ENCODE data around the gene DOCK7. TPM values are rescaled to one million over a fixed set of nuclear protein-coding genes. Genes with fewer than 3 reads are reported as not detected.

The DOCK7 gene
- total RNA-seq, 1 donor from 2014 or later, result 36.5 TPM

DNA sequence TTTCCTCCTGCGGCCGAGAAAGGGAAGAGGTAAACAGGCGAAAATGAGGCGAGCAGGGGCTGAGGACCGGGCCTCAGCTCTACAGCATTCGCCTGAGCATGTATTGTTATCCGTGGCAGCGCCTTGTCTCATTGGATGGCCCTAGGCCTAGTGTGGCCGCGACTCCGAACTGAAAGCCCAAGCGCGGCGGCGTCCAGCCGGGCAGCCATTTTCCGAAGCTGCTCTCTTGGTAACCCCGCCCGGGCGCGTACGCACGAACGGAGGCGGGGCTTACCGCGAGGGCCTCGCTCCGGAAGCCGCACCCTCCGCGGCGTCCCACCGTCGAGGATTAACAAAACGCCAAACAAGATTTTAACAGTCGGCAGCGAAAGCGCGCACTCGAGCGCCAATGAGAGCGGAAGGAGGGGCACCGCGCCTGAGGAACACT, 252.1 kb downstream of the DOCK7 start:
- intact Hi-C loops (cut with DNase I), result no loop called here
- Histone ChIP-seq H3K4me3 (peak overlapping the region; percentile 98), H3K9me3 (no peaks in the 10 kb centered on the region), H3K27ac (peak overlapping the region; percentile 99), H3K4me1 (peaks cover 38% of the 10 kb centered on the region), H3K36me3 (no peaks in the 10 kb centered on the region), H3K27me3 (ENCODE audit: low read depth) (no peaks in the 10 kb centered on the region)
- TF ChIP-seq, protein P1, sequence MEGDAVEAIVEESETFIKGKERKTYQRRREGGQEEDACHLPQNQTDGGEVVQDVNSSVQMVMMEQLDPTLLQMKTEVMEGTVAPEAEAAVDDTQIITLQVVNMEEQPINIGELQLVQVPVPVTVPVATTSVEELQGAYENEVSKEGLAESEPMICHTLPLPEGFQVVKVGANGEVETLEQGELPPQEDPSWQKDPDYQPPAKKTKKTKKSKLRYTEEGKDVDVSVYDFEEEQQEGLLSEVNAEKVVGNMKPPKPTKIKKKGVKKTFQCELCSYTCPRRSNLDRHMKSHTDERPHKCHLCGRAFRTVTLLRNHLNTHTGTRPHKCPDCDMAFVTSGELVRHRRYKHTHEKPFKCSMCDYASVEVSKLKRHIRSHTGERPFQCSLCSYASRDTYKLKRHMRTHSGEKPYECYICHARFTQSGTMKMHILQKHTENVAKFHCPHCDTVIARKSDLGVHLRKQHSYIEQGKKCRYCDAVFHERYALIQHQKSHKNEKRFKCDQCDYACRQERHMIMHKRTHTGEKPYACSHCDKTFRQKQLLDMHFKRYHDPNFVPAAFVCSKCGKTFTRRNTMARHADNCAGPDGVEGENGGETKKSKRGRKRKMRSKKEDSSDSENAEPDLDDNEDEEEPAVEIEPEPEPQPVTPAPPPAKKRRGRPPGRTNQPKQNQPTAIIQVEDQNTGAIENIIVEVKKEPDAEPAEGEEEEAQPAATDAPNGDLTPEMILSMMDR (IDR thresholded peaks at IDR 0.05), result no peak
- DNase-seq (peak; percentile 98), ATAC-seq (peak; percentile 93 to 94)

DNA sequence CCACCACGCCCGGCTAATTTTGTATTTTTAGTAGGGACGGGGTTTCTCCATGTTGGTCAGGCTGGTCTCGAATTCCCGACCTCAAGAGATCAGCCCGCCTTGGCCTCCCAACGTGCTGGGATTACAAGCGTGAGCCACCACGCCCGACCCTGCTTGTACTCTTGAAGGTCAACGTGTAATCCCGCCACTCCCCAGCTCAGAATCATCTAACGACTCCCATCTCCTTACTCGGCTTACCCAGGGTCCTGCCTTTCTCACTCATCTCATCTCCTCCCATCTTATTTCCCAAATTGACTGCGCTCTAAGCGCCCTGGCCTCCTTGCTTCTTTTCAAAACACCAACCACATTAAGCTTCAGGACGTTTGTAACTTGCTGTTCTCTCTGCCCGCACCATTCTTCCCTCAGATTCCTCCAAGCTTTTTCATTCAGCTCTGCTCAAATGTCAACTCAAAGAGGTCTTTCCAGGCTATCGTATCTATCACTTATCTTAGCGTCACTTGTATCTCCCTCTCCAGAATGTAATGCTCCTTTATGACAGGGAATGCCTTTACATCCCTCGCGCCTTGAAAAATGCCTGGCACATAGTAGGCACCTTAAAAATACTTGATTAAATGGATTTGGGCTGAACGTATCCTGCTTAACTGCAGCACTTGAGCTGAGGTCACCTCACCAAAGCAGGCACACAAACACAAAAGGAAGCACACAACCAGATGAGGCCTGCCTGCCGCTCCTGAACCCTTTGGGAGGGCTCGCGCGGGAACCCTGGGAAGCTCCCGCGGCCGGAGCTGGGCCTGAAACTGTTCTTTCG, 252.8 kb downstream of the DOCK7 start:
- peaks cover 31% of the 10 kb centered on the region for H3K4me1 ChIP-seq
- DNase-seq (peak; percentile 51), ATAC-seq (peak; percentile 23 to 48)
- no peaks in the 10 kb centered on the region for H3K9me3 ChIP-seq
- intact Hi-C loops (cut with DNase I), result no loop called here
- no peaks in the 10 kb centered on the region for H3K27me3 ChIP-seq (ENCODE audit: low read depth)
- H3K4me3 ChIP-seq, result peak overlapping the region; percentile 98
- H3K27ac ChIP-seq, result peak overlapping the region; percentile 99
- TF ChIP-seq, protein P1 (IDR thresholded peaks at IDR 0.05), result no peak
- H3K36me3 ChIP-seq, result no peaks in the 10 kb centered on the region

DNA sequence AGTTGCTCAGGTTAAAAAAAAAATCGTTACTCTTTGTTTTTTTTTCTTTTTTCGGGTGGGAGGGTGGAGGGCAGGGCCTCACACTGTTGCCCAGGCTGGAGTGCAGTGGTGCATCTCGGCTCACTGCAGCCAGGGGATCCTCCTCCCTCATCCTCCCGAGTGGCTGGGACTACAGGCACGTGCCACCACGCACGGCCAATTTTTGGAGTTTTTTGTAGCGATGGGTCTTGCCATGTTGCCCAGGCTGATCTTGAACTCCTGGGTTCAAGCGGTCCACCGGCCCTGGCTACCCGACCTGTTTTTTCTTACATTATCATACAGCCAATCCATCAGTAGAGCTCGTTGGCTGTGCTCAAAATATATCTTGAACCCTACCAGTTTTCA, 253.6 kb downstream of the DOCK7 start:
- intact Hi-C loops (cut with DNase I), result no loop called here
- Histone ChIP-seq H3K4me3 (no peak overlapping the region), H3K27me3 (ENCODE audit: low read depth) (no peaks in the 10 kb centered on the region), H3K9me3 (no peaks in the 10 kb centered on the region), H3K4me1 (peaks cover 24% of the 10 kb centered on the region), H3K27ac (no peak overlapping the region), H3K36me3 (no peaks in the 10 kb centered on the region)
- ATAC-seq (no peak), DNase-seq (no peak)
- TF ChIP-seq, protein P1 (IDR thresholded peaks at IDR 0.05), result no peak

DNA sequence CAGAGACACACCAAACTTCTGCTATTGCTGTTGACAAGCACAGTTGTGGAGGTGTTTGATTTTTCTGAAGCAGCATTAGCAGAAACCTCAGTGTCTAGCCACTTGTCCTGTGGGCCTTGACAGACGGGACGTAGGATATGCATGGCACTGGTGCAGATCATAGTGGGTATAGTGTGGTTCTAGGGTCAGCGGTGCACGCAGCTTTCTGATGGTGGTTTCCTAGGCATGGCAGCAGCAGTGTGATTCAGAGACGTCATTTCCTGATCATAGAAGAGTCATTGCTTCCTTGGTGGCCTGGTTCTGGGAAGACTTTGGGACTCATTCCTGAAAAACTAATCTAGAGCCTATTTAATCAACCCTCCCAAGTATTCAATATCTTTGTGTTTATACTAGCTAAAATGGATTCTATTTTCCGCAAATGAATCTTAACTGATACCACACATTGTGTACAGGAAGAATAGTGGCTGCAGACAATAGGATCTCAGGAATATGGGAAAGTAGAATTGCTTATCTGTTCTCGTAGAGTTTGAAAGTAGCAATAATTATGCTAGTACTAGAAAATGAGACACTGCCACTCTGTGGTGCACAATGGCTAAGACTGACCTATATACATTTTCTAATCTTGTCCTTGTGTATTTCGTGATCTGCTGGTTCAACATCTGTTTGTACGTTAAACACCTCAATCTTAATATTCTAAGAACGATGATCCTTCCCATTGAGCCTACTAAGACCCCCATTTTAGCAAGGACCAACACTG, 254.1 kb downstream of the DOCK7 start:
- Histone ChIP-seq H3K27ac (no peak overlapping the region), H3K4me1 (peaks cover 19% of the 10 kb centered on the region), H3K4me3 (no peak overlapping the region), H3K36me3 (no peaks in the 10 kb centered on the region), H3K9me3 (no peaks in the 10 kb centered on the region), H3K27me3 (ENCODE audit: low read depth) (no peaks in the 10 kb centered on the region)
- TF ChIP-seq, protein P1 (IDR thresholded peaks at IDR 0.05), result no peak
- intact Hi-C loops (cut with DNase I), result no loop called here
- DNase-seq, result no peak
- ATAC-seq, result no peak

DNA sequence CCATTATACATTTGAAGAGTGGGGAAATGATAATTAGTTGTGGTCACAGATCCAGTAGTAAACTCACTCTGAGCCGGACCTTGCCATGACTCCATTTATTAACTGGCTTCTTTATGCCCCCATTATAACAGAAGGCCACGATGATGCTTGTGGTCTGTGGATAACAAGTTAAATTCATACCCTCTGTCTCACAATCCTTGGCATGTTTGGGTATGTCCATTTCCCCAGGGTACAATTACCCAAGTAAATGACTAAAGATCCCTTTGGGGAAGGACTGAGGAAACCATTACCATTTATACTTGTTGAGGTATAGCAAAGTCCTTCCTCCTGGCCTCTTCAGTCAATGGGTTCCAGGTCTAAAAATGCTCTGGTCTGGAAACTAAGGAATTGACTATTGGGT, 258.6 kb downstream of the DOCK7 start:
- Histone ChIP-seq H3K4me3 (no peak overlapping the region), H3K36me3 (no peaks in the 10 kb centered on the region), H3K4me1 (no peaks in the 10 kb centered on the region), H3K27me3 (ENCODE audit: low read depth) (no peaks in the 10 kb centered on the region), H3K27ac (no peak overlapping the region), H3K9me3 (no peaks in the 10 kb centered on the region)
- ATAC-seq, result no peak
- TF ChIP-seq, protein P1 (IDR thresholded peaks at IDR 0.05), result no peak
- intact Hi-C loops (cut with DNase I), result no loop called here
- no peak for DNase-seq
